AG04449 (cell line): Measurements from ENCODE around the gene INTS1.

Experiments
- CTCF ChIA-PET: fragments of 350-600 bp; formaldehyde crosslinking; extraction: SDS; loops from one replicate; lab custom pipeline; 2021; ENCODE audit warnings: antibody characterized with exemption; lab: Yijun Ruan, JAX
- POLR2A ChIA-PET: fragments of 400-600, 350-600 bp; formaldehyde crosslinking; extraction: SDS; loops from one replicate; lab custom pipeline; 2020; ENCODE audit warnings: antibody characterized with exemption, inconsistent platforms; lab: Yijun Ruan, JAX
- DNase-seq: peaks from one replicate; pipeline ENCODE4 v3.0.0-alpha.2; 2010; ENCODE audit warnings: low read depth, low spot score
- H3K4me3 ChIP-seq: 2 replicates; pipeline ENCODE4 v1.5.1; 2011; ENCODE audit warnings: low read depth, mild to moderate bottlenecking, control low read depth, low read length
- CTCF ChIP-seq: IDR thresholded peaks from one replicate; pipeline ENCODE4 v1.5.1; 2011; ENCODE audit warnings: mild to moderate bottlenecking, moderate library complexity, low read length, control low read depth, inconsistent platforms; ENCODE audit not compliant: insufficient read depth; ENCODE audit errors: missing control alignments

INTS1 gene

GRCh38 chr7:1498370-1499305, 5.6 kb downstream of the INTS1 start:
- CTCF ChIA-PET = interaction anchor here (0.6 to 1.4 kb wide), 2 partner anchors 11 to 24 kb away, joined by 4 to 7 read pairs; no protein-coding TSS in a partner anchor
- POLR2A ChIA-PET = no interaction called here
- H3K4me3 ChIP-seq = no peak overlapping the region
- no peak for TF ChIP-seq CTCF
- no peak for DNase-seq

- ChIA-PET POLR2A (no interaction called here), CTCF (no interaction called here)
- no peak for TF ChIP-seq CTCF
- DNase-seq = no peak
- no peak overlapping the region for H3K4me3 ChIP-seq
Measured at GRCh38 chr7:1497293-1497927, 6.8 kb downstream of the INTS1 start.

- no peak for DNase-seq
- no peak overlapping the region for H3K4me3 ChIP-seq
- ChIA-PET CTCF (no interaction called here), POLR2A (no interaction called here)
- TF ChIP-seq CTCF = no peak
Measured at GRCh38 chr7:1496531-1497292, 7.5 kb downstream of the INTS1 start.

GRCh38 chr7:1495564-1496242, 8.5 kb downstream of the INTS1 start:
- DNase-seq = no peak
- H3K4me3 ChIP-seq = no peak overlapping the region
- POLR2A ChIA-PET = no interaction called here
- CTCF ChIA-PET = no interaction called here
- TF ChIP-seq CTCF = no peak

- no peak overlapping the region for H3K4me3 ChIP-seq
- DNase-seq = no peak
- ChIA-PET POLR2A (no interaction called here), CTCF (no interaction called here)
- no peak for TF ChIP-seq CTCF
Measured at GRCh38 chr7:1494866-1495563, 9.2 kb downstream of the INTS1 start.
